IMR-90 (cell line): Measurements from ENCODE around the gene PTPN11.

ENCODE experiments used
- CTCF ChIP-seq: conservative IDR thresholded peaks from 2 replicates; pipeline ENCODE4 v1.5.1; 2012; ENCODE audit warnings: mild to moderate bottlenecking, low read depth, low read length, improper control_type of control experiment
- FOS ChIP-seq: fragments of 150-350 bp; IDR thresholded peaks from 2 replicates; pipeline ENCODE4 v1.6.1; 2016; ENCODE audit warnings: low read depth, low read length
- POLR2A ChIP-seq: IDR thresholded peaks from 2 replicates; pipeline ENCODE4 v1.6.1; 2012; ENCODE audit warnings: mild to moderate bottlenecking, low read depth, low read length
- RAD21 ChIP-seq: IDR thresholded peaks from 2 replicates; pipeline ENCODE4 v1.6.1; 2012; ENCODE audit warnings: low read length, improper control_type of control experiment

GRCh38 chr12:112408621-112409020 lies 10.1 kb upstream of the PTPN11 start:
- TF ChIP-seq CTCF = no peak
- TF ChIP-seq FOS = no peak
- TF ChIP-seq POLR2A = no peak
- no peak for TF ChIP-seq RAD21
